GM12878 (cell line): ENCODE measurements around the gene KCNAB2. TPM values are rescaled to one million over a fixed set of nuclear protein-coding genes. Genes with fewer than 3 reads are reported as not detected.

ENCODE experiments used
- ATAC-seq: fragments of 200-7000 bp; cut with Tn5 transposase; 3 replicates; pipeline ENCODE4 v1.9.1; 2020; ENCODE audit warnings: mild to moderate bottlenecking, moderate library complexity
- BruUV-seq: library from RNA; stranded (reverse); fragments of 400-500 nt; replicated peaks from 2 replicates; lab custom pipeline; 2021; lab: Mats Ljungman, UMichigan
- CTCF ChIA-PET: fragments of 300-600 bp; sonication (Branson Sonifier 250); formaldehyde crosslinking; extraction: SDS; loops from one replicate; lab custom pipeline; 2021; ENCODE audit warnings: inconsistent platforms; lab: Yijun Ruan, JAX
- POLR2A ChIA-PET: fragments of 350-600 bp; formaldehyde crosslinking; extraction: SDS; loops from one replicate; lab custom pipeline; 2021; ENCODE audit warnings: inconsistent platforms; lab: Charles Lee
- RAD21 ChIA-PET: fragments of 300-600 bp; sonication (Branson Sonifier 250); formaldehyde crosslinking; loops from one replicate; lab custom pipeline; 2023; ENCODE audit warnings: antibody characterized with exemption; ENCODE audit not compliant: unreplicated experiment; lab: Charles Lee
- SMC1A ChIA-PET: fragments of 300-600 bp; sonication (Branson Sonifier 250); formaldehyde crosslinking; loops from one replicate; lab custom pipeline; 2023; ENCODE audit not compliant: unreplicated experiment, uncharacterized antibody; lab: Charles Lee
- DNase-seq: peaks from one replicate; pipeline ENCODE4 v3.0.0-alpha.2; 2011; ENCODE audit warnings: low read depth, low spot score
- FAIRE-seq: peaks from 3 replicates; lab custom pipeline; 2011; peaks lifted over from hg19 to GRCh38; lab: Jason Lieb, UNC
- H2AFZ ChIP-seq: 2 replicates; pipeline ENCODE4 v1.6.0; 2011; ENCODE audit warnings: low read depth, low read length, control low read depth; ENCODE audit not compliant: control insufficient read depth
- H3K27ac ChIP-seq: 2 replicates; pipeline ENCODE4 v1.5.1; 2011; ENCODE audit warnings: control low read depth; ENCODE audit not compliant: control insufficient read depth, insufficient read depth
- H3K27me3 ChIP-seq, 2 experiments: replicated peaks in 1 of 2; 2 replicates each; pipeline versions ENCODE4 v1.6.0 to v1.6.1; 2011; ENCODE audit warnings: low read length in 1 of 2; ENCODE audit not compliant: control insufficient read depth in 2 of 2, insufficient read depth in 2 of 2
- H3K36me3 ChIP-seq, 2 experiments: 2 replicates each; pipeline ENCODE4 v1.5.1; 2011; ENCODE audit warnings: low read length in 1 of 2; ENCODE audit not compliant: control insufficient read depth in 2 of 2, insufficient read depth in 2 of 2
- H3K4me1 ChIP-seq: 2 replicates; pipeline ENCODE4 v1.6.1; 2011; ENCODE audit warnings: mild to moderate bottlenecking, low read length, moderate library complexity, mixed read lengths; ENCODE audit not compliant: control insufficient read depth, insufficient read depth
- H3K4me2 ChIP-seq: 2 replicates; pipeline ENCODE4 v1.6.0; 2011; ENCODE audit warnings: control low read depth; ENCODE audit not compliant: control insufficient read depth, insufficient read depth
- H3K4me3 ChIP-seq: fragments of 200-600 bp; sonication (generic); 2 replicates; pipeline ENCODE4 v1.5.1; 2016
- H3K79me2 ChIP-seq: 2 replicates; pipeline ENCODE4 v1.6.0; 2011; ENCODE audit warnings: low read length; ENCODE audit not compliant: control insufficient read depth, insufficient read depth
- H3K9ac ChIP-seq: 2 replicates; pipeline ENCODE4 v1.8.0; 2011; ENCODE audit warnings: low read length, control low read depth, mixed read lengths; ENCODE audit not compliant: control insufficient read depth, insufficient read depth
- H3K9me3 ChIP-seq: replicated peaks from 3 replicates; pipeline ENCODE4 v1.5.1; 2011; ENCODE audit warnings: mild to moderate bottlenecking, low read length; ENCODE audit not compliant: control insufficient read depth, insufficient read depth
- H4K20me1 ChIP-seq: 2 replicates; pipeline ENCODE4 v1.6.0; 2011; ENCODE audit not compliant: control insufficient read depth, insufficient read depth
- CBFB ChIP-seq: IDR thresholded peaks from 2 replicates; pipeline ENCODE4 v1.6.1; 2016; ENCODE audit warnings: antibody characterized with exemption, low read depth
- FOXK2 ChIP-seq: fragments of 450-650 bp; IDR thresholded peaks from 2 replicates; pipeline ENCODE4 v1.6.1; 2017; ENCODE audit warnings: mild to moderate bottlenecking, moderate library complexity
- HCFC1 ChIP-seq: fragments of 150-350 bp; IDR thresholded peaks from 2 replicates; pipeline ENCODE4 v1.6.1; 2014; ENCODE audit warnings: low read length
- MAX ChIP-seq: IDR thresholded peaks from 2 replicates; pipeline ENCODE4 v1.6.1; 2012; ENCODE audit warnings: low read depth, low read length, improper control_type of control experiment
- PAX5 ChIP-seq: IDR thresholded peaks from 2 replicates; pipeline ENCODE4 v1.6.1; 2011; ENCODE audit warnings: low read depth, low read length, borderline replicate concordance
- TAF1 ChIP-seq: IDR thresholded peaks from 2 replicates; pipeline ENCODE4 v1.6.1; 2011; ENCODE audit warnings: mild to moderate bottlenecking, low read depth, low read length, borderline replicate concordance
- USF2 ChIP-seq: IDR thresholded peaks from 2 replicates; pipeline ENCODE4 v1.6.1; 2011; ENCODE audit warnings: low read depth, low read length, improper control_type of control experiment, borderline replicate concordance
- ZBTB4 ChIP-seq: fragments of 450-650 bp; formaldehyde crosslinking; IDR thresholded peaks from 2 replicates; pipeline ENCODE4 v1.4.0; 2022; ENCODE audit warnings: mild to moderate bottlenecking, moderate library complexity
- WGBS: methylation state at CpG from one replicate; pipeline ENCODE4 v1.1.6; 2016; ENCODE audit warnings: low lambda C conversion rate; ENCODE audit not compliant: insufficient replicate concordance, insufficient coverage; ENCODE audit errors: missing lambda C conversion rate; 5-methylcytosine and 5-hydroxymethylcytosine counted together
- in situ Hi-C: fragments of 300-500 bp; cut with MboI; formaldehyde crosslinking; loops from 9 replicates; pipeline ENCODE4 v1.14.3; 2018; ENCODE audit warnings: mixed read lengths
- intact Hi-C: fragments of 100-400 bp; cut with micrococcal nuclease; formaldehyde crosslinking; loops from one replicate; pipeline ENCODE4 v1.14.2; 2022; ENCODE audit not compliant: unreplicated experiment
- polyA plus RNA-seq, 11 experiments: library from polyadenylated mRNA; depleted of rRNA in 4 of 11; unstranded in 6 of 11; stranded (reverse) in 5 of 11; fragments of >200 nt; fragmentation: Nextera tagmentation in 4 of 11; fragmentation: Illumina TruSeq in 1 of 11; extraction: Ambion mirVana in 4 of 11; extraction: Trizol in 1 of 11; gene quantifications; 1 replicate in 1 of 11; 2 replicates in 10 of 11; pipeline versions ENCODE4 v1.2.1 to v1.2.3, GENCODE V29; 2011 to 2016; ENCODE audit warnings: inconsistent platforms in 2 of 11, missing spikeins in 2 of 11, low read depth in 1 of 11
- total RNA-seq, 4 experiments: library from RNA; depleted of rRNA in 3 of 4; stranded (reverse); fragments of >200 nt in 3 of 4; fragmentation: Illumina TruSeq in 1 of 4; extraction: Trizol in 1 of 4; gene quantifications; 2 replicates each; pipeline versions ENCODE4 v1.2.1 to v1.2.3, GENCODE V29; 2013 to 2021

KCNAB2 gene
- total and polyA plus RNA-seq, 10 of the 15 experiments (the other 5 are each of a cell fraction or from before 2014, with no cell fraction given): 2.9 to 123 (median 62.4) TPM

- Histone ChIP-seq H3K27me3 (no peaks in the 10 kb centered on the region), H3K79me2 (peaks cover 5% of the 10 kb centered on the region), H4K20me1 (no peaks in the 10 kb centered on the region; the same call in none of the 2 replicates), H3K4me3 (no peak overlapping the region), H3K36me3 (peaks cover 18 to 39% of the 10 kb centered on the region in 2 experiments), H3K9ac (no peak overlapping the region), H3K27ac (no peak overlapping the region), H3K4me1 (peaks cover 7% of the 10 kb centered on the region), H2AFZ (no peak overlapping the region), H3K4me2 (no peak overlapping the region), H3K9me3 (no peaks in the 10 kb centered on the region)
- FAIRE-seq (no peak), DNase-seq (no peak), ATAC-seq (no peak)
- CTCF ChIA-PET: interaction anchor here (1.0 kb wide), 1 partner anchor 8 kb away, joined by 4 read pairs; no protein-coding TSS in a partner anchor
- TF ChIP-seq MAX (no peak), PAX5 (no peak), CBFB (no peak), ZBTB4 (no peak), USF2 (no peak), TAF1 (no peak), FOXK2 (no peak), HCFC1 (no peak)
- 96% methylated on average over 15 of the region's 15 CpGs for WGBS
- intact Hi-C loops: no loop called here
- SMC1A ChIA-PET: no interaction called here
- BruUV-seq: no TSS peak
- in situ Hi-C loops: no loop called here
- POLR2A ChIA-PET: no interaction called here
- RAD21 ChIA-PET: no interaction called here
These were observed 5.2 kb upstream of the KCNAB2 start for GRCh38 chr1:6040444-6040843.
